HepG2 (cell line): ENCODE measurements around the gene MVB12A. TPM values are rescaled to one million over a fixed set of nuclear protein-coding genes. Genes with fewer than 3 reads are reported as not detected.

Source experiments
- AKNA ChIP-seq: sonication (generic); formaldehyde crosslinking; IDR thresholded peaks from 2 replicates; pipeline ENCODE4 v1.4.0; 2020; ENCODE audit warnings: missing genetic modification reagents, borderline replicate concordance
- DR1 ChIP-seq: sonication (generic); formaldehyde crosslinking; IDR thresholded peaks from 2 replicates; pipeline ENCODE4 v1.8.0; 2021; ENCODE audit warnings: mild to moderate bottlenecking, missing genetic modification reagents, inconsistent platforms
- EED ChIP-seq: sonication (generic); formaldehyde crosslinking; IDR thresholded peaks from 2 replicates; pipeline ENCODE4 v1.5.0; 2020; ENCODE audit warnings: mild to moderate bottlenecking, missing genetic modification reagents
- HMGXB4 ChIP-seq, 2 experiments: sonication (generic) in 1 of 2; formaldehyde crosslinking in 1 of 2; IDR thresholded peaks; 2 replicates each; pipeline versions ENCODE4 v1.4.0 to v1.6.1; 2018 to 2020; ENCODE audit warnings: missing genetic modification reagents in 2 of 2, borderline replicate concordance in 1 of 2, low read depth in 1 of 2, mild to moderate bottlenecking in 1 of 2, missing biosample characterization in 1 of 2
- NKX3-1 ChIP-seq: sonication (generic); formaldehyde crosslinking; IDR thresholded peaks from 2 replicates; pipeline ENCODE4 v1.5.0; 2020; ENCODE audit warnings: missing genetic modification reagents
- THAP11 ChIP-seq: IDR thresholded peaks from 2 replicates; pipeline ENCODE4 v1.6.1; 2016; ENCODE audit warnings: missing biosample characterization, missing genetic modification reagents
- ZFP36L1 ChIP-seq: sonication (generic); formaldehyde crosslinking; IDR thresholded peaks from 2 replicates; pipeline ENCODE4 v1.8.0; 2022; ENCODE audit warnings: mild to moderate bottlenecking, missing genetic modification reagents, moderate library complexity
- ZHX2 ChIP-seq, 2 experiments: sonication (generic) in 1 of 2; formaldehyde crosslinking in 1 of 2; IDR thresholded peaks; 2 replicates each; pipeline versions ENCODE4 v1.6.1 to v1.9.0; 2014 to 2022; ENCODE audit warnings: antibody characterized with exemption in 1 of 2, borderline replicate concordance in 1 of 2, inconsistent platforms in 1 of 2, low read depth in 1 of 2, missing genetic modification reagents in 1 of 2
- ZNF253 ChIP-seq: sonication (generic); formaldehyde crosslinking; IDR thresholded peaks from 2 replicates; pipeline ENCODE4 v1.8.0; 2022; ENCODE audit warnings: mild to moderate bottlenecking, missing genetic modification reagents, borderline replicate concordance
- ZNF660 ChIP-seq: sonication (generic); formaldehyde crosslinking; IDR thresholded peaks from 2 replicates; pipeline ENCODE4 v1.5.1; 2020; ENCODE audit warnings: mild to moderate bottlenecking, low read depth, missing genetic modification reagents, borderline replicate concordance
- polyA plus RNA-seq, 8 experiments: library from polyadenylated mRNA; depleted of rRNA in 3 of 8; stranded (reverse) in 7 of 8; unstranded in 1 of 8; fragments of >200 nt; fragmentation: Illumina TruSeq in 4 of 8; extraction: Trizol in 4 of 8; gene quantifications; 2 replicates each; pipeline versions ENCODE4 v1.2.1 to v1.2.3, GENCODE V29; 2011 to 2016; ENCODE audit warnings: low read depth in 4 of 8, missing spikeins in 1 of 8, mixed read lengths in 1 of 8; ENCODE audit not compliant: insufficient read depth in 1 of 8
- total RNA-seq, 5 experiments: library from RNA; depleted of rRNA; stranded (reverse); fragments of >200 nt; fragmentation: Illumina TruSeq; extraction: Trizol; gene quantifications; 2 replicates each; pipeline ENCODE4 v1.2.3, GENCODE V29; 2016; ENCODE audit warnings: low read depth in 1 of 5
- TF ChIP-seq, protein P1 (sequence below): sonication (generic); formaldehyde crosslinking; IDR thresholded peaks from 2 replicates; pipeline ENCODE4 v1.5.0; 2020; ENCODE audit warnings: mild to moderate bottlenecking, missing genetic modification reagents

Gene MVB12A
- total and polyA plus RNA-seq, 2 of the 13 experiments (the other 11 are each of a cell fraction or from before 2014, with no cell fraction given) = 35.7 to 36.1 TPM

GRCh38 chr19:17390665-17391370, 29.0 kb upstream of the MVB12A start (continued):
- TF ChIP-seq THAP11 (CRISPR knock-in tag) (peak; percentile 79), ZFP36L1 (no peak), AKNA (CRISPR knock-in tag) (no peak), NKX3-1 (CRISPR knock-in tag) (no peak), ZNF660 (no peak), DR1 (CRISPR knock-in tag) (peak; percentile 27; the same call in 1 of the 2 replicates), EED (CRISPR knock-in tag) (no peak), ZNF253 (CRISPR knock-in tag) (0 out of 2 replicates have a peak, but pooled peaks have one; percentile 10), HMGXB4 (CRISPR knock-in tag; IDR thresholded peaks at IDR 0.05; ENCODE audit: borderline replicate concordance in 1 of 2, low read depth in 1 of 2) (peak in 1 of 2 experiments; percentile 65; a peak in 3 of 4 replicates), ZHX2 (IDR thresholded peaks at IDR 0.05; ENCODE audit: low read depth) (no peak), ZHX2 (CRISPR knock-in tag; IDR thresholded peaks at IDR 0.05; ENCODE audit: borderline replicate concordance) (no peak)
- TF ChIP-seq, protein P1, sequence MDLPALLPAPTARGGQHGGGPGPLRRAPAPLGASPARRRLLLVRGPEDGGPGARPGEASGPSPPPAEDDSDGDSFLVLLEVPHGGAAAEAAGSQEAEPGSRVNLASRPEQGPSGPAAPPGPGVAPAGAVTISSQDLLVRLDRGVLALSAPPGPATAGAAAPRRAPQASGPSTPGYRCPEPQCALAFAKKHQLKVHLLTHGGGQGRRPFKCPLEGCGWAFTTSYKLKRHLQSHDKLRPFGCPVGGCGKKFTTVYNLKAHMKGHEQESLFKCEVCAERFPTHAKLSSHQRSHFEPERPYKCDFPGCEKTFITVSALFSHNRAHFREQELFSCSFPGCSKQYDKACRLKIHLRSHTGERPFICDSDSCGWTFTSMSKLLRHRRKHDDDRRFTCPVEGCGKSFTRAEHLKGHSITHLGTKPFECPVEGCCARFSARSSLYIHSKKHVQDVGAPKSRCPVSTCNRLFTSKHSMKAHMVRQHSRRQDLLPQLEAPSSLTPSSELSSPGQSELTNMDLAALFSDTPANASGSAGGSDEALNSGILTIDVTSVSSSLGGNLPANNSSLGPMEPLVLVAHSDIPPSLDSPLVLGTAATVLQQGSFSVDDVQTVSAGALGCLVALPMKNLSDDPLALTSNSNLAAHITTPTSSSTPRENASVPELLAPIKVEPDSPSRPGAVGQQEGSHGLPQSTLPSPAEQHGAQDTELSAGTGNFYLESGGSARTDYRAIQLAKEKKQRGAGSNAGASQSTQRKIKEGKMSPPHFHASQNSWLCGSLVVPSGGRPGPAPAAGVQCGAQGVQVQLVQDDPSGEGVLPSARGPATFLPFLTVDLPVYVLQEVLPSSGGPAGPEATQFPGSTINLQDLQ (CRISPR knock-in tag) = no peak
